IPS-18c (cell line): Measurements from ENCODE around the gene KDM6A.
"Not testable (repeated sequence)": the region's sequence is repeated elsewhere in the genome, so short reads cannot be mapped to it uniquely, and the experiment has no call there.

Experiments used
- H3K4me3 ChIP-seq: 2 replicates; pipeline ENCODE4 v1.7.0; 2013; ENCODE audit warnings: low read depth, mild to moderate bottlenecking, low read length, moderate library complexity; ENCODE audit not compliant: insufficient read depth
- H3K9me3 ChIP-seq: one replicate; pipeline ENCODE4 v1.6.1; 2013; ENCODE audit warnings: mild to moderate bottlenecking, low read length, moderate library complexity; ENCODE audit not compliant: control insufficient read depth, insufficient read depth

Gene KDM6A

GRCh38 chrX:44872821-44873414, at the start of gene KDM6A:
KDM6A (plus strand) TSS chrX:44873188; CDS start chrX:44873552, 364 bp downstream.
- Histone ChIP-seq H3K4me3 (peak within 1 kb of the TSS; percentile 67), H3K9me3 (peaks cover 2% of the 10 kb centered on the region)

- H3K4me3 ChIP-seq, H3K9me3 ChIP-seq: not testable (repeated sequence)
Measured at GRCh38 chrX:44823193-44823592, 49.8 kb upstream of the KDM6A start.

DNA sequence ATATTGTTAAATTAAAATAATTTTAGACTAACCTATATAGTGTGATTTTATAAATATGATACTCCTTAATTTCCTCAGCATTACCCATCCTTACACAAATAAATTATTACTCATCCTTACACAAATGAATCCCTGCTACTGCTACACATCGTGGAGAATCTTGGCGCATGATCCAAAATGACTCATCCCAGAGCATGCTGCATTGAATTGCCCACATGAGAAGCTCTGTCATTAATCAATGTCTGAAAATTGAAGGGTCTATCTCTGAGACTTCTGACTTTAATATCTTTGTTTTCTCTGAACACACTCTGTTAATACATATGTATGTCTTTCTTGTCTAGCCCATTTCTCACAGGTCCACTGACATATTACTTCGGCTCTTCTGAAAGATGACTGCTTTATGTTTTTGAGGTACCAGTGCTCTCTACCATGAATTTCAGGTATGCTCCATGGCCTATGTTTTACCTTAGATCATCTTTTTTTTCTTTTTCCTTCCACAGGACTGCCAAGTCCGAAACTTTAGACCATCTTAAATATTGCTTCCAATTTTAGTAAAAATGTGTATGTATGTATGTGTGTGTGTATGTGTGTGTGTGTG, 44.9 kb upstream of the KDM6A start:
- Histone ChIP-seq H3K4me3 (no peak overlapping the region), H3K9me3 (peaks cover 5% of the 10 kb centered on the region)

- Histone ChIP-seq H3K4me3 (no peak overlapping the region), H3K9me3 (peaks cover 5% of the 10 kb centered on the region)
Measured at GRCh38 chrX:44829832-44830231, 43.2 kb upstream of the KDM6A start.

DNA sequence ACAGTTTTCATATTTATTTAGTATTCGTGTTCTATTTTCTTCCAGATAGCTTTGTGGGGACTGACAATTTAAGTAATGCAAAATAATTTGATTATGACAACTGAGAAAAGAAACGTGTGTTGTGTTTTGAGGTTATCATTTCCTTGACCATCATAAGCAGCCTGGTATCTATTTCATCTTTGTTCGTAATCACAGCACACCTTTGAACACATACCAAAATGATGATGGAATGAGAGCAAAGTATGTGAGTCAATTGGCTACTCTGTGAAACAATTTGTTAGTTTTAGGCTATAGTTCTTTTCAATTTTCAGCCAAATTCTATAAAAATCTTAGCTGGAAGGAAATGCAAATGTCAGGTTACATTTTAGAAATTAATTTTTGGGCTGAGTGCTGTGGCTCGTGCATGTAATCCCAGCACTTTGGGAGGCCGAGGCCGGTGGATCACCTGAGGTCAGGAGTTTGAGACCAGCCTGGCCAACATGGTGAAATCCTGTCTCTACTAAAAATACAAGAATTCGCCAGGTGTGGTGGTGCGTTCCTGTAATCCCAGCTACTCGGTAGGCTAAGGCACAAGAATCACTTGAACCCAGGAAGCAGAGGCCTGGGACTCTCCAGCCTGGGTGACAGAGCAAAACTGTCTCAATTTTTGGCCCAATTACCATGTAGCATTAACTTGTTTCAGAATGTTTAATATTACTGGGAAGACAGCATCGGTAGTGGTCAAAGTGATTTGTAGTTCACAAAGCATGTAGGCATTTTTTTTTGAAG, 30.3 kb upstream of the KDM6A start:
- peaks cover 5% of the 10 kb centered on the region for H3K9me3 ChIP-seq

GRCh38 chrX:44843318-44843702, 29.7 kb upstream of the KDM6A start:
- H3K9me3 ChIP-seq: peaks cover 5% of the 10 kb centered on the region
- H3K4me3 ChIP-seq: no peak overlapping the region

More for the DNA sequence above, 30.3 kb upstream of the KDM6A start:
- no peak overlapping the region for H3K4me3 ChIP-seq

GRCh38 chrX:44843753-44844152, 29.2 kb upstream of the KDM6A start, which contains the start of gene DUSP21:
DUSP21 (plus strand) TSS chrX:44844021; CDS start chrX:44844133, 112 bp downstream.
- no peak within 1 kb of the TSS; the same call in 1 of the 2 replicates for H3K4me3 ChIP-seq

DNA sequence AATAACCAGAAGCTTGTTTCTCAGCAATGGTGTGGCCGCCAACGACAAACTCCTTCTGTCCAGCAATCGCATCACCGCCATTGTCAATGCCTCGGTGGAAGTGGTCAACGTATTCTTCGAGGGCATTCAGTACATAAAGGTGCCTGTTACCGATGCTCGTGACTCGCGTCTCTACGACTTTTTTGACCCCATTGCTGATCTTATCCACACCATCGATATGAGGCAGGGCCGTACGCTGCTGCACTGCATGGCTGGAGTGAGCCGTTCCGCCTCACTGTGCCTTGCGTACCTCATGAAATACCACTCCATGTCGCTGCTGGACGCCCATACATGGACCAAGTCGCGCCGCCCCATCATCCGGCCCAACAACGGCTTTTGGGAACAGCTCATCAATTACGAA, 28.8 kb upstream of the KDM6A start:
- Histone ChIP-seq H3K4me3 (no peak overlapping the region), H3K9me3 (peaks cover 5% of the 10 kb centered on the region)

More at GRCh38 chrX:44843753-44844152, 29.2 kb upstream of the KDM6A start, which contains the start of gene DUSP21:
- H3K9me3 ChIP-seq: peaks cover 5% of the 10 kb centered on the region

- not testable (repeated sequence) for H3K4me3 ChIP-seq, H3K9me3 ChIP-seq
Measured at GRCh38 chrX:44850891-44851290, 22.1 kb upstream of the KDM6A start.

DNA sequence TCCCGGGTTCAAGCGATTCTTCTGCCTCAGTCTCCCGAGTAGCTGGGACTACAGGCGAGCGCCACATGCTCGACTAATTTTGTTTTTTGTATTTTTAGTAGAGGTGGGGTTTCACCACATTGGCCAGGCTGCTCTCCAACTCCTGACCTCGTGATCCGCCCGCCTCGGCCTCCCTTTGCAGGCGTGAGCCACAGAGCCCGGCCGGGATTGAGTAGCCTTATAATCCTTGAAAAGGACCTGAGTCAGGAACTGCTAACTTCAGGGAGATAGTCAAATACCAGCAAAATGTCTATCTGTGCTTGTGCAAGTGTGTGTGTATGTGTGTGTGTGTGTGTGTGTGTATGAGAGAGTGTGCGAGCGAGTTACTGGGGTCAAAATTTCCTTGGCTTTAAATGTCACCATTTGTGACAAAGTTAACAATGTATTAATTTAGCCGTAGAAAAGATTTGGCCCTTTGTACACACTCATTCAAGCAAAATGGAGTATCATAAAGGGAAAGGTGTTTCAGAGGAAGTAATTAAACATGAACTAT, 1.8 kb upstream of the KDM6A start:
- peak overlapping the region; percentile 2; the same call in 1 of the 2 replicates for H3K4me3 ChIP-seq
- peaks cover 2% of the 10 kb centered on the region for H3K9me3 ChIP-seq

DNA sequence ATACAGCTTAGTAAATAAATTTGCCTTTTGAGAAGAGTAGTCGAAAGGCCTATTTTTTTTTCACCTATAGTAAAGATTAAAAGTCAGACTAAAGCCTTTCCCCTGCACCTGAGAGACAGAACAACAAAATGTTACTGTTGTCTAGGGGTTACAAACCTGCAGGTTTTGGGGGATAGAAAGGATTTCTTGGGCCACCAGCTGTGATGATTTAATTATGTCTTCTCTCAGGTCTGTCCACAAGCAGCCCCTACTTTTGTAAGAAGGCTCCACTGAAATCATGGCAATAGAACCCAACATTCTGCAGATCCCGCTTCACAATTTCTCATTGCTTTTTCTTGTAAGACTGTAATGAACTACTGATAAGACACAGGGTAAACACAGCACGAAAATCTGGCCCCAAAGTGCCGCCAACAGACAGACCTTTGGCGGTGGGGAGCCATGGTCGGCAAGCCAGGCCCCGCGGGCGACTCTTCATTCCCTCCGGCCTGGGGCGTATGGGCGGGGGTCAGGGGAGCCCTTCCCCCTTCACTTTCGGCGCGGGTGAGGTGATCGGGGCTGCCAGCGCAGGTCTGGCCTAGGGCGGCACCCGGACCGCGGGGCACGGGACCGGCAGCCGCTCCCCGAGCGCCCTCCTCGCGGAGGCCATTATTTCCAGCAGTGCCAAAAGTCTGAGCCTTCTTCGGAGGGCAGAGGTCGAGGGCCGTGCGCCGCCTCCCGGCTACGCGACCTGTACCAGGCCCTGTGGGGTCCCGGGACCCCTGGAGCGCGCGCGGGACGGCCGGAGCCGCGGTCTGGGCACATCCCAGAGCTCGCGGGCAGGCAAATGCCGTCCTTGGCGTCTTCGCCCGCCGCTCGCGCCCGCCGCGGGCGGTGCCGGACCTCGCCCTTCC, 812 bp upstream of the KDM6A start:
- H3K9me3 ChIP-seq: peaks cover 2% of the 10 kb centered on the region
- peak overlapping the region; percentile 60 for H3K4me3 ChIP-seq

DNA sequence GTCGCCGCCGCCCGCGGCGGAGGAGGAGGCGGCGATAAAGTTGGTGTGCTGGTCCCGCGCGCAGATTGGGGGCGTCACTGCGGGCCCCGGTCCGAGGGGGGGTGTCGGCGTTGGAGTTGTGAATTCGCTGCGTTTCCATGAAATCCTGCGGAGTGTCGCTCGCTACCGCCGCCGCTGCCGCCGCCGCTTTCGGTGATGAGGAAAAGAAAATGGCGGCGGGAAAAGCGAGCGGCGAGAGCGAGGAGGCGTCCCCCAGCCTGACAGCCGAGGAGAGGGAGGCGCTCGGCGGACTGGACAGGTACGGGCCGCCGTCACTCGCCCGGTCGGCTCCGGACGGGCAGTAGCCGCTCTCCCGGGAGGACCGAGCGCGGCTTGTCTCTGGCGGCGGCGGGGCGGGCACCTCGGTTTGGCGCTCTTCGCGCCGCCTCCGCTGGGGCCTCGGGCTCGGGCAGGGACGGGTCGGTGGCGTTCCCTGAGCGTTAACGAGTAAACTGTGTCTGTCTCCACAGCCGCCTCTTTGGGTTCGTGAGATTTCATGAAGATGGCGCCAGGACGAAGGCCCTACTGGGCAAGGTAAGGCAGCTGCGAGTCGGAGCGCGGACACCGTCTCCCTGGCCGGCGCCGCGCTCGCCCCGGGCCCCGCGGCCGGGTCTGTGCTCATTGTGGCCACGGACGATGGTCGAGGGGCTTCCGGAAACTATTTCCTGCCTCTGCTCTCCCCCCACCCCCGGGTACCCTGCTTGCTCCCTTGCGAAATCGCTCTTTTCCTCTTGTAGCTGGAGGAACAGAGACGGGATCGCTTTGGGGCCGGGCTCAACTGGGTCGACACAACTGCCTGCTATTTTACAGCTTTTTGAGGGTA, 658 bp downstream of the KDM6A start:
- Histone ChIP-seq H3K4me3 (peak overlapping the region; percentile 67), H3K9me3 (peaks cover 2% of the 10 kb centered on the region)

GRCh38 chrX:44874420-44875184, 1.6 kb downstream of the KDM6A start:
- H3K9me3 ChIP-seq: peaks cover 2% of the 10 kb centered on the region
- H3K4me3 ChIP-seq: peak overlapping the region; percentile 67

DNA sequence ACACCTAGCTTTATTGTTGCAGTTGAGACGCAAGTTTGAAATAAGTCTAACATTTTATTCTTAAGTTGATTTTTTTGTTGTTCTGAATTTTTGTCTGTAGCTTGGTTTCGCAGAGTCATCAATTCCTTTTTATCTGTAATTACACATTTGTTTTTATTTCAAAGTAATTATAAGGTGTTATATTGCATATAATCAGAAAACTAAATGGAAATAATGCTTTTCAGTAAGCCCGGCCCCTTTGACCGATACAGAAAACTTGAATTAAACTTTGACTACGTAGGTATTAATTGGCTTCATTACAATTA, 2.1 kb downstream of the KDM6A start:
- Histone ChIP-seq H3K4me3 (peak overlapping the region; percentile 67; the same call in 1 of the 2 replicates), H3K9me3 (peaks cover 2% of the 10 kb centered on the region)

GRCh38 chrX:44876086-44876485, 3.1 kb downstream of the KDM6A start:
- H3K4me3 ChIP-seq: no peak overlapping the region
- H3K9me3 ChIP-seq: peaks cover 2% of the 10 kb centered on the region

DNA sequence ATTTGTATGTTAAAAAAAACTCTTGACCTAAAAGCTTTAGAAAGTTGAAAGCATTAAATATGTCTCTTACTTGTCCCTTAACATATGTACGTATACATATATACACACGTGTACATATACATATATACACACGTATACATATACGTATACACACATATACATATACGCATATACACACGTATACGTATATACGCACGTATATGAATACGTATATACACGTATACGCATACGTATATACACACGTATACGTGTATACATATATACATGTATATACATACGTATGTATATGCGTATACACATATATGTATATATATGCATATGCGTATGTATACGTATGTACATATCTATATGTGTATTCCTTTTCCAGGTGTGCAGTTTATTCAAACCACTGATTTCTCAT, 3.8 kb downstream of the KDM6A start:
- H3K4me3 ChIP-seq: no peak overlapping the region
- H3K9me3 ChIP-seq: peaks cover 2% of the 10 kb centered on the region
